Muscle of leg (tissue), 11 donors: ENCODE results near the gene PRG3. TPM values are rescaled to one million over a fixed set of nuclear protein-coding genes. Genes with fewer than 3 reads are reported as not detected.
"Not testable (repeated sequence)": the region's sequence is repeated elsewhere in the genome, so short reads cannot be mapped to it uniquely, and the experiment has no call there.

Experiments
- DNase-seq: peaks from one replicate; pipeline ENCODE4 v3.0.0; 2013
- H3K27ac ChIP-seq: one replicate; pipeline ENCODE4 v1.5.1; 2013; ENCODE audit warnings: mild to moderate bottlenecking, low read length, control low read depth
- H3K27me3 ChIP-seq: one replicate; pipeline ENCODE4 v1.6.1; 2013; ENCODE audit warnings: low read length; ENCODE audit not compliant: control insufficient read depth, insufficient read depth
- H3K36me3 ChIP-seq: one replicate; pipeline ENCODE4 v1.6.1; 2013; ENCODE audit warnings: low read length; ENCODE audit not compliant: control insufficient read depth, insufficient read depth
- H3K4me1 ChIP-seq: one replicate; pipeline ENCODE4 v1.6.1; 2013; ENCODE audit warnings: low read length; ENCODE audit not compliant: control insufficient read depth, insufficient read depth
- H3K4me3 ChIP-seq: one replicate; pipeline ENCODE4 v1.5.1; 2013; ENCODE audit warnings: low read length, control low read depth
- H3K9me3 ChIP-seq: replicated peaks from 2 replicates; pipeline ENCODE4 v1.6.1; 2013; ENCODE audit warnings: low read depth, low read length; ENCODE audit not compliant: control insufficient read depth
- WGBS: methylation state at CpG from one replicate; pipeline ENCODE4 v1.1.5; 2013; ENCODE audit warnings: missing lambda C conversion rate; ENCODE audit not compliant: insufficient coverage; 5-methylcytosine and 5-hydroxymethylcytosine counted together
- polyA plus RNA-seq, 8 donors: library from polyadenylated mRNA; unstranded; fragments of 120-200 nt; gene quantifications; one replicate each; pipeline versions ENCODE4 v1.2.1 to v1.2.3, GENCODE V29; 2013; ENCODE audit warnings: inconsistent platforms in 1 of 8, low replicate concordance in 1 of 8; ENCODE audit not compliant: insufficient read length in 8 of 8, insufficient read depth in 1 of 8
- total RNA-seq: library from RNA; stranded (reverse); fragments of 120-200 nt; gene quantifications from one replicate; pipeline ENCODE4 v1.2.4, GENCODE V29; 2013

PRG3 gene
- total and polyA plus RNA-seq, 9 donors, result 0.14 to 1.3 (median 0.33) TPM; not detected in 2

DNA sequence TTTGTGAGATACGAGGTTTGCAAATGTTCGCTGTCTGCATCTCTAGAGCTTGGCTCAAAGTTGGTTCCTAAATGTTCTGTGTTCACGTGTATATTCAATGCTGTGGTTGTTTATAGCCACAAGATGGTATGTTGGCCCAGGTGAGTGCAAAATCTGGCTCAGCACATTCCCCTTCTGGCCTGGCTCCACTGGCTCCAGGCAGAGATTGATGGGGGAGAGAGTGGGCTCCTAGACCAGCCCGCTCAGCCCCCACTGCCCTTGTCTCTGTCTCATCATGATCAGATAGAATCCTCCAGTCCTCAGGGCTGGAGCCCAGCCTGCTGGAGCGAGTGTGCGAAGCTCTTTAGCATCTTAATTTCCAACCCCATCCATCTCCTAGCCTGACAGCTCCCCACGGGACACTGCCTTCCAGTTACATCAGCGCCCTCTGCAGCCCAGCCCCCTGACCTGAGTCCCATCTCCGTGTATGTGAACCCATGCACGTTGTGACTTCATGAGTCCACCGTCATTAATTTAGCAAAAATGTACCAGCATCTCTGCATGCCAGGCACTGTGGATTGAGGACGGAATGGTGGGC lies 40.8 kb downstream of the PRG3 start:
- Histone ChIP-seq H3K27ac (no peak overlapping the region), H3K27me3 (no peaks in the 10 kb centered on the region), H3K9me3 (no peaks in the 10 kb centered on the region), H3K4me3 (no peak overlapping the region), H3K36me3 (no peaks in the 10 kb centered on the region), H3K4me1 (peaks cover 15% of the 10 kb centered on the region)
- DNase-seq, result peak; percentile 57
- WGBS, result 22% methylated on average over 11 of the region's 12 CpGs

DNA sequence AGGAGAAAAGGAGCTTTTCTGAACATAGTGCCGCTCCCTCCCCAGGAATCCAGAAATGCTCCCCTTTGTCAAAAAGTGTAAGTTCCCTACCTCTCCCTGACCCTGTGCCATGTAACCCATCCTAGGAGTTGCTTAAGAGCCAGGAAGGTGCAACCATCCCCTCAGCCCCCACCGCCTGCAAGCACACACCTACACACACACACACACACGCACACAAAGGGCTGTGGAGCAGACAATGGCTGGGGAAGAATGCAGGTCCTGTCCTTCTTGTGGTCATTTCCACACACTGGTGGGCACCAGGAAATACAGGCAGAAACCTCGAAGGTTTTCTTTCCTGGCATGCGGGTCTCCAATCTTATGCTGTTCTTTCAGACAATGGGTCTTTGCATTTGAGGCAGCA lies 41.6 kb downstream of the PRG3 start:
- Histone ChIP-seq H3K36me3 (peaks cover 3% of the 10 kb centered on the region), H3K27me3 (no peaks in the 10 kb centered on the region), H3K4me1 (peaks cover 21% of the 10 kb centered on the region), H3K4me3 (no peak overlapping the region), H3K9me3 (no peaks in the 10 kb centered on the region), H3K27ac (no peak overlapping the region)
- DNase-seq, result no peak
- WGBS, result 79% methylated on average over 3 of the region's 5 CpGs

DNA sequence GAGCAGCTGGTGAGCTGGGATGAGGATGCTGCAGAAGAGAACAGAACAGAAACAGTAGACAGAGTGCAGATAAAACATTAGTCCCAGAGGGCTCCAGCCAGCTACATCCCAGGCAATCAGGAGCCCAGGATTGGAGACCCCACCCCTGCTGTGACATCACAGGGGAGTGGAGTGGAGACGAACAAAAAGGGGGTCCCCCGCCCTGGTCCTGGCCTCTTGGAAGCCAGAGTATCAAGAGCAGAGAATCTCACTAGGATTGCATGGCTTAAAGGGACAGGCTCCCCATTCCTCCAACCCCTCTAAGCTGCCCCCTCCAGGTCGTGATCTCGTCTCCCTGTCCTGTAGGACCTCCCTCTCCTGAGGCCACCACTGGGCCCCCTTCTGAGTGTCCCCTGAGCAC lies 42.8 kb downstream of the PRG3 start, which contains the start of gene P2RX3:
Gene P2RX3 (plus strand): TSS at position 211 of the 400 bp plus-strand sequence. CDS start 199 bp downstream, outside the sequence.
- Histone ChIP-seq H3K4me1 (peaks cover 27% of the 10 kb centered on the region), H3K36me3 (peaks cover 13% of the 10 kb centered on the region), H3K27ac (no peak within 1 kb of the TSS), H3K9me3 (no peaks in the 10 kb centered on the region), H3K4me3 (no peak within 1 kb of the TSS), H3K27me3 (no peaks in the 10 kb centered on the region)
- 40% methylated on average over 1 of the region's 4 CpGs for WGBS
- DNase-seq, result peak; percentile 86

DNA sequence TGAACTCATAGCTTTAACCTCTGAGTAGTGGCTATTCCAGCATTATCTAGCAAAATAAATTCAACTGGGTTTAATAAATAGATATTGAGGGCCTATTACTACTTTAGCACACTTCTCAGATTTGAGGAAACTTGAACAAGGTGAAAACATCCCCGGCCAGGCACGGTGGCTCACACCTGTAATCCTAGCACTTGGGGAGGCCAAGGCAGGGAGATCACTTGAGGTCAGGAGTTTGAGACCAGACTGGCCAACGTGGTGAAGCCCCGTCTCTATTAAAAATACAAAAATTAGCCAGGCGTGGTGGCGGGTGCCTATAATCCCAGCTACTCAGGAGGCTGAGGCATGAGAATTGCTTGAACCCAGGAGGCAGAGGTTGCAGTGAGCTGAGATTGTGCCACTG lies 44.1 kb downstream of the PRG3 start:
- not testable (repeated sequence) for H3K9me3 ChIP-seq, DNase-seq, H3K27me3 ChIP-seq, H3K4me3 ChIP-seq
- peak overlapping the region; percentile 77 for H3K27ac ChIP-seq
- peaks cover 26% of the 10 kb centered on the region for H3K36me3 ChIP-seq
- 100% methylated on average over 1 of the region's 6 CpGs for WGBS
- peaks cover 27% of the 10 kb centered on the region for H3K4me1 ChIP-seq

DNA sequence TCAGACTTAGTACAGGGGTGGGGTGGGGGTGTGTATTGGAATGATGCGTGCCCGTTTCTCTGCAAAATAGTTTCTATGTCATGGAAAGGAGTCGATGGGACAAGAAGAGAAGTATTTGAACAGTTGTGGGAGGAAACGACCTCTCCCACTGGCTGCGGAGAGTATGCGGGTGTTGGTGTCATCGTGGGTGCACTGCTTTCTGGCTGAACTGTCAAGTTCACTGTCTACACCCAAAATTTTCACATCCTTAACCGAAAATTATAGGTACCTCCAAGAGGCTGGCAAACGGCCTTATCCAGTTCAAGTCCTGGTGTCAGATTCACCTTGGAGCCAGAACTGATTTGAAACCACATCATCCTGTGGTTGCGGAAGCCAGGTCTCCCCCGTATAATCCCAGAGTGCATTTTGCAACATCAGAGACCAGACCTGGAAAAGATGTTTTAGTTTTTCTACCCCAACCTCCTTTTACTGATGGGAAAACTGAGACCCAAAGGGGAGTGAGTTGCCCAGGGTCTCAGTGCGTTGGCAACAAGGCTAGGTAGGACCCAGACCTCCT lies 44.8 kb downstream of the PRG3 start:
- peak overlapping the region; percentile 91 for H3K4me3 ChIP-seq
- peaks cover 27% of the 10 kb centered on the region for H3K4me1 ChIP-seq
- H3K9me3 ChIP-seq, result no peaks in the 10 kb centered on the region
- peaks cover 33% of the 10 kb centered on the region for H3K36me3 ChIP-seq
- no peaks in the 10 kb centered on the region for H3K27me3 ChIP-seq
- peak overlapping the region; percentile 77 for H3K27ac ChIP-seq
- no peak for DNase-seq
- 24% methylated on average over 6 of the region's 12 CpGs for WGBS

DNA sequence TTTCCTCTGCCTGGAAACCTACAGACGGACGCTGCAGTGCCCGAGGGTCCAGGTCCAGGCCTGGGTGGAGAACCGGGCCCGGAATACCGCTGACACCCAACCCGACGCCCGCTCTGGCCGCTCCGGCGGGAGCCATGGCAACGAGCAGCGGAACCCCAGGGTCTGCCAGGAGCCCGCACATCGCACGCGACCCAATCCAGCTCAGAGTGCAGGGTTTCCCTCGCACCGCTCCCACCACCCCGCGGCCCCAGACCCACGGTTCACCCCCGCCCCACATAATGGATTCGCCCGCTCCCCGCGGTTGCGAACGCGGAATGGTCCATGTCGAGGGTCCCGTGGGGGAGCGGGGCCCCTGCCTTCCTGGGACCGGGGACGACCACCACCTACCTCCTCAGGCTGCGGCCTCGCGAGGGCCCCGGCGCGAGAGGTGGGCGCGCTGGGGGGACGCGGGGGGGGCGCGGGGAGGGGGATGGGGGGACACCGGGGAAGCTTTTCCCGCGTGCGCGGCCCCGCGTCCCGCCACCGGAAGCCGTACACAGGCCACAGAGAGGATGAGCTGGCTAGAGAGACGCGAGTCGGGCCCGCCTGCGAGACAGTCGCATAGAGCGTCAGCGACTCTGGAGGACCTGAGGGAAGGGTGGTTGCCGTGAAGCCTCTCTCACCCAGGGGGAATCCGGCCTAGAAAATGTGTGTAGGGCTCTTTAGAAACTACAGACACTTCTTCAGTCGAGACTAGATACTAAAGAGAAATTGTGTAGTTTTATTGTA lies 45.4 kb downstream of the PRG3 start, which contains the start of gene SSRP1:
Gene SSRP1 (minus strand): TSS at position 550 of the 768 bp plus-strand sequence. CDS start 771 bp downstream, outside the sequence.
- H3K4me1 ChIP-seq, result peaks cover 27% of the 10 kb centered on the region
- DNase-seq, result peak; percentile 96
- H3K36me3 ChIP-seq, result peaks cover 40% of the 10 kb centered on the region
- peak within 1 kb of the TSS; percentile 86 for H3K27ac ChIP-seq
- H3K27me3 ChIP-seq, result no peaks in the 10 kb centered on the region
- under 1% methylated on average over 40 of the region's 69 CpGs for WGBS
- H3K4me3 ChIP-seq, result peak within 1 kb of the TSS; percentile 91
- no peaks in the 10 kb centered on the region for H3K9me3 ChIP-seq

DNA sequence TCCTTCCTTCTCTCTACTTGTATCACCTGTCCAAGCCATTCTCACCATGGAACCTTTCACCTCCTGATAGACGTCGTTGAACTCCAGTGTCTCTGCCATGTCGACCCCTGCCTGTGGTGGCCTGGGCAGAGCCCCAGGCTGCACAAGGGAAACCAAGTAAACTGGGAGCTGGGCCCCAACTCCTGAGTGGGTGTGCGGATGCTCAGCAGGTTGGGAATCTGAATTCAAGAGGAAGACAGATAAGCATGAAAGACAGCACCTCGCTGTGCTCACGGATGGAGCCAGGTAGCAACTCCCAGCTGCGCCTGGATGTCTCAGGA lies 46.0 kb downstream of the PRG3 start:
- under 1% methylated on average over 6 of the region's 7 CpGs for WGBS
- H3K36me3 ChIP-seq, result peaks cover 45% of the 10 kb centered on the region

DNA sequence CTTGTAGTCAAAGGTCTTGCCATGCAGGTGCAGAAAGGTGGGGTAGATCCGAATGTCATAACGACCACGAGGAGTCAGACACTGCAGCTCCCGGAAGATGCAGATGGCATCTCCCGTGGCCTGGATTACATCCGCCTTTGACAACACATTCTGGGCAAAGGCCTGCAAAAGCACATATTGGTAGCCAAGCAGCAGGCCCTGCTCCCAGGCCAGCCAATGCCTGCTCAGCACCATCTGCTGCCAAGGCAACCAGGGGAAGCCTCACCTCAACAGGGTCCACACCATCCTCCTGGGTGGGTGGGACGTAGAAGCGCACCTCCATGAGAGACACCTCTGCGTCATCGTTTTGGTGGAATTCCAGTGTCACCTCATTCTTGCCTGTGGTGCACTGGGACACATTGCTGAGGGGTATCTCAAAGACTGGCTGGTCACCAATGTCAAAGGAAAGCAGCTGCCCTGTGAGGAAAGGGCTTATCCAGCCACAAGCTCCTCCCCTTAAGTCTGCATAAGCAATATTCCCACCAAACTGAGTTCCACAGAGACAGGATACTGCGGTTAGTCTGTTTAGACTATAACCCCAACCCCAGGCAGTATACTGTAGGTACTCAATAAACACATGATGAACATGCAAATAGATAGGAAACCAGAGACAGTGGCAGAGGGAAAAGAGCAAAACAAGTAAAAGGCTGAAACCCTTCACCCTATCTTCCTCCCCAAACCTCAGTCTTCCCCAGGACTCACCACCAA lies 48.1 kb downstream of the PRG3 start:
- H3K4me1 ChIP-seq, result peaks cover 19% of the 10 kb centered on the region
- H3K27ac ChIP-seq, result no peak overlapping the region
- WGBS, result 97% methylated on average over 6 of the region's 11 CpGs
- no peak overlapping the region for H3K4me3 ChIP-seq
- no peaks in the 10 kb centered on the region for H3K9me3 ChIP-seq
- H3K36me3 ChIP-seq, result peaks cover 66% of the 10 kb centered on the region
- no peak for DNase-seq
- H3K27me3 ChIP-seq, result no peaks in the 10 kb centered on the region

More for the DNA sequence above, 46.0 kb downstream of the PRG3 start:
- peak overlapping the region; percentile 91 for H3K4me3 ChIP-seq
- DNase-seq, result no peak
- peak overlapping the region; percentile 86 for H3K27ac ChIP-seq
- peaks cover 25% of the 10 kb centered on the region for H3K4me1 ChIP-seq
- H3K9me3 ChIP-seq, result no peaks in the 10 kb centered on the region
- H3K27me3 ChIP-seq, result no peaks in the 10 kb centered on the region

DNA sequence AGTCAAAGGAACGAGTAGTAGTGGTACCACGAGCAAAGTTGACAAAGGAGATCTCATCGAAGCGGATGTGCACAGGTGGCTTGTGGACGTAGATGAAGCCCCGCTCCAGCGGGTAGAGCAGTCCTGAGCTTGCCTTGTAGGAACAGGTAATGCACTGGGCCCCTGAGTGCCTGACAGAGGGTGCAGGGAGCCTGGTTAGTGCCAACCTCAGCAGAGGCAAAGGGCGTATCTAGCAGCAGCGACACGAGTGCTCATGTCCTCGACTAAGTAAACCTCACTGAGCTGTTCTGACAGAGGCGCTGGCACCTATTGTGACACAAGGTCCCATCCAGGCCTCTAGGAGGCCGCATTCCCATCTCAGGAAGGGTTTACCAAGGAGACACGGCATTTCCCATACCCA lies 49.2 kb downstream of the PRG3 start:
- Histone ChIP-seq H3K4me1 (peaks cover 19% of the 10 kb centered on the region), H3K9me3 (no peaks in the 10 kb centered on the region), H3K27me3 (no peaks in the 10 kb centered on the region), H3K36me3 (peaks cover 78% of the 10 kb centered on the region), H3K27ac (no peak overlapping the region), H3K4me3 (no peak overlapping the region)
- 90% methylated on average over 14 of the region's 14 CpGs for WGBS
- DNase-seq, result no peak

DNA sequence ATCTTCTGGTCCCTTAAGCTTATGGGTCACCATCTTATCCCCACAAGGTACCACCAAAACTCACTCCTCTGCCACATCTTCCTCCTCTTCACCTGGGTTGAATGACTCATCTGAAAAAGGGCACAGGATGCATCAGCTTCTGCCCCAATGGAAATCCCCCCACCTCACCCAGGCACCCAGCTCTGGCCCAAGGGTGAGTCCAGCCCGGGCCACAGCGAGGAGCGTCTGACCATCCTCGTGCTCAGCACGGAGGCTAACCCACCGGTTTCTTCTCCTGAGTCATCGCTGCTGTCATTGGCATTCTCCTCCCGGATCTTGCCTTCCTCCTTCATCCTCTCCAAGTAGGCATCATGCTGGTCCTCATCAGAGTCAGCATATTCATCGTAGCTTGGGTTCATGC lies 50.9 kb downstream of the PRG3 start:
- peaks cover 24% of the 10 kb centered on the region for H3K4me1 ChIP-seq
- no peaks in the 10 kb centered on the region for H3K9me3 ChIP-seq
- H3K27ac ChIP-seq, result no peak overlapping the region
- no peak for DNase-seq
- peaks cover 87% of the 10 kb centered on the region for H3K36me3 ChIP-seq
- no peaks in the 10 kb centered on the region for H3K27me3 ChIP-seq
- WGBS, result 90% methylated on average over 9 of the region's 9 CpGs
- H3K4me3 ChIP-seq, result no peak overlapping the region
